Stomach smooth muscle (tissue), 2 donors: ENCODE measurements around the gene HDAC4.

ENCODE experiments used
- H3K27ac ChIP-seq: one replicate; pipeline ENCODE4 v1.7.0; 2013; ENCODE audit warnings: mild to moderate bottlenecking, low read length, inconsistent platforms
- H3K27me3 ChIP-seq, 2 donors: one replicate each; pipeline ENCODE4 v1.7.0; 2013; ENCODE audit warnings: low read length in 2 of 2; ENCODE audit not compliant: insufficient read depth in 2 of 2, control insufficient read depth in 1 of 2
- H3K36me3 ChIP-seq, 2 donors: one replicate each; pipeline ENCODE4 v1.7.0; 2013; ENCODE audit warnings: low read length in 2 of 2; ENCODE audit not compliant: control insufficient read depth in 2 of 2, insufficient read depth in 2 of 2
- H3K4me1 ChIP-seq: one replicate; pipeline ENCODE4 v1.7.0; 2013; ENCODE audit warnings: low read length; ENCODE audit not compliant: control insufficient read depth, insufficient read depth
- H3K4me3 ChIP-seq, 2 donors: one replicate each; pipeline ENCODE4 v1.7.0; 2013; ENCODE audit warnings: low read length in 2 of 2
- H3K9ac ChIP-seq, 2 donors: one replicate each; pipeline ENCODE4 v1.7.0; 2013; ENCODE audit warnings: low read length in 2 of 2, mild to moderate bottlenecking in 1 of 2
- H3K9me3 ChIP-seq, 2 donors: one replicate each; pipeline ENCODE4 v1.7.0; 2013; ENCODE audit warnings: low read length in 2 of 2; ENCODE audit not compliant: control insufficient read depth in 2 of 2
- donor health status: healthy.
- donor health status: Pancreatic carcinoma.

Gene HDAC4

GRCh38 chr2:239214725-239215124, 186.1 kb downstream of the HDAC4 start:
- no peak overlapping the region for H3K4me3 ChIP-seq
- H3K27ac ChIP-seq: peak overlapping the region; percentile 49
- H3K36me3 ChIP-seq: no peaks in the 10 kb centered on the region
- no peak overlapping the region for H3K9ac ChIP-seq
- H3K4me1 ChIP-seq: peaks cover 50% of the 10 kb centered on the region
- no peaks in the 10 kb centered on the region for H3K27me3 ChIP-seq
- H3K9me3 ChIP-seq: no peaks in the 10 kb centered on the region

- Histone ChIP-seq H3K27me3 (no peaks in the 10 kb centered on the region), H3K36me3 (no peaks in the 10 kb centered on the region), H3K9ac (no peak overlapping the region), H3K4me3 (peak overlapping the region in 1 of 2 donors; percentile 8), H3K9me3 (no peaks in the 10 kb centered on the region), H3K4me1 (peaks cover 50% of the 10 kb centered on the region), H3K27ac (peak overlapping the region; percentile 49)
These were observed 187.1 kb downstream of the HDAC4 start for GRCh38 chr2:239213643-239214101.

- no peaks in the 10 kb centered on the region for H3K36me3 ChIP-seq
- H3K4me3 ChIP-seq: no peak overlapping the region
- peak overlapping the region; percentile 49 for H3K27ac ChIP-seq
- H3K4me1 ChIP-seq: peaks cover 50% of the 10 kb centered on the region
- H3K9ac ChIP-seq: no peak overlapping the region
- no peaks in the 10 kb centered on the region for H3K9me3 ChIP-seq
- no peaks in the 10 kb centered on the region for H3K27me3 ChIP-seq
These were observed 187.7 kb downstream of the HDAC4 start for GRCh38 chr2:239212929-239213642.

GRCh38 chr2:239212121-239212928, 188.5 kb downstream of the HDAC4 start:
- Histone ChIP-seq H3K36me3 (no peaks in the 10 kb centered on the region), H3K4me1 (peaks cover 50% of the 10 kb centered on the region), H3K27ac (peak overlapping the region; percentile 49), H3K4me3 (no peak overlapping the region), H3K27me3 (no peaks in the 10 kb centered on the region), H3K9ac (no peak overlapping the region), H3K9me3 (no peaks in the 10 kb centered on the region)

- H3K4me3 ChIP-seq: no peak overlapping the region
- H3K36me3 ChIP-seq: no peaks in the 10 kb centered on the region
- peak overlapping the region; percentile 49 for H3K27ac ChIP-seq
- H3K4me1 ChIP-seq: peaks cover 48% of the 10 kb centered on the region
- H3K9me3 ChIP-seq: no peaks in the 10 kb centered on the region
- H3K27me3 ChIP-seq: no peaks in the 10 kb centered on the region
- no peak overlapping the region for H3K9ac ChIP-seq
These were observed 189.3 kb downstream of the HDAC4 start for GRCh38 chr2:239211396-239212094.

GRCh38 chr2:239209783-239210182, 191.0 kb downstream of the HDAC4 start:
- Histone ChIP-seq H3K27ac (no peak overlapping the region), H3K36me3 (no peaks in the 10 kb centered on the region), H3K27me3 (no peaks in the 10 kb centered on the region), H3K9ac (no peak overlapping the region), H3K4me1 (peaks cover 37% of the 10 kb centered on the region), H3K4me3 (no peak overlapping the region), H3K9me3 (no peaks in the 10 kb centered on the region)

GRCh38 chr2:239208465-239209180, 192.2 kb downstream of the HDAC4 start:
- Histone ChIP-seq H3K4me3 (no peak overlapping the region), H3K9me3 (no peaks in the 10 kb centered on the region), H3K27me3 (no peaks in the 10 kb centered on the region), H3K27ac (no peak overlapping the region), H3K36me3 (no peaks in the 10 kb centered on the region), H3K9ac (no peak overlapping the region), H3K4me1 (peaks cover 29% of the 10 kb centered on the region)

GRCh38 chr2:239206851-239207250, 194.0 kb downstream of the HDAC4 start:
- Histone ChIP-seq H3K4me3 (no peak overlapping the region), H3K27ac (no peak overlapping the region), H3K27me3 (no peaks in the 10 kb centered on the region), H3K9ac (no peak overlapping the region), H3K9me3 (no peaks in the 10 kb centered on the region), H3K4me1 (peaks cover 25% of the 10 kb centered on the region), H3K36me3 (no peaks in the 10 kb centered on the region)

GRCh38 chr2:239206042-239206441, 194.8 kb downstream of the HDAC4 start:
- Histone ChIP-seq H3K9me3 (no peaks in the 10 kb centered on the region), H3K9ac (no peak overlapping the region), H3K4me1 (peaks cover 33% of the 10 kb centered on the region), H3K27me3 (no peaks in the 10 kb centered on the region), H3K36me3 (no peaks in the 10 kb centered on the region), H3K27ac (no peak overlapping the region), H3K4me3 (no peak overlapping the region)

GRCh38 chr2:239204876-239205468, 195.8 kb downstream of the HDAC4 start:
- no peaks in the 10 kb centered on the region for H3K9me3 ChIP-seq
- H3K27me3 ChIP-seq: no peaks in the 10 kb centered on the region
- no peaks in the 10 kb centered on the region for H3K36me3 ChIP-seq
- H3K4me3 ChIP-seq: no peak overlapping the region
- H3K4me1 ChIP-seq: peaks cover 33% of the 10 kb centered on the region
- no peak overlapping the region for H3K9ac ChIP-seq
- no peak overlapping the region for H3K27ac ChIP-seq
